Left hindlimb (tissue), 1 donor: ENCODE measurements around the gene HES6.
"Not testable (repeated sequence)": the region's sequence is repeated elsewhere in the genome, so short reads cannot be mapped to it uniquely, and the experiment has no call there.

Experiments
- DNase-seq: peaks from one replicate; pipeline ENCODE4 v3.0.0-alpha.2; 2018

Gene HES6

GRCh38 chr2:238239863-238240756 is at the start of gene HES6:
TSS of gene HES6 (minus strand) at chr2:238240038. CDS start at chr2:238239905, 133 bp downstream.
- peak; percentile 89 for DNase-seq

- DNase-seq = no peak
These were observed 49.7 kb upstream of the HES6 start for GRCh38 chr2:238289574-238289973.

- DNase-seq = peak; percentile 99
These were observed 49.1 kb upstream of the HES6 start for GRCh38 chr2:238288650-238289573.

- peak; percentile 81 for DNase-seq
These were observed 48.2 kb upstream of the HES6 start, which contains the start of gene PER2 for GRCh38 chr2:238287737-238288649. TSS of gene PER2 (minus strand) at chr2:238288610. CDS start at chr2:238277936, 10,674 bp downstream.

- DNase-seq = no peak
These were observed 47.3 kb upstream of the HES6 start for GRCh38 chr2:238286987-238287736.

- DNase-seq = peak; percentile 66
These were observed 46.7 kb upstream of the HES6 start for GRCh38 chr2:238286551-238286950.

- DNase-seq = no peak
These were observed 46.3 kb upstream of the HES6 start for GRCh38 chr2:238286095-238286494.

GRCh38 chr2:238285653-238286082 is 45.8 kb upstream of the HES6 start:
- peak; percentile 89 for DNase-seq

- no peak for DNase-seq
These were observed 45.1 kb upstream of the HES6 start for GRCh38 chr2:238284802-238285515.

- DNase-seq = no peak
These were observed 43.3 kb upstream of the HES6 start for GRCh38 chr2:238282861-238283738.

GRCh38 chr2:238281826-238282480 is 42.1 kb upstream of the HES6 start:
- no peak for DNase-seq

GRCh38 chr2:238280083-238280825 is 40.4 kb upstream of the HES6 start:
- DNase-seq = no peak

- DNase-seq = no peak
These were observed 39.5 kb upstream of the HES6 start for GRCh38 chr2:238279324-238279682.

- DNase-seq = no peak
These were observed 38.9 kb upstream of the HES6 start for GRCh38 chr2:238278626-238279323.

GRCh38 chr2:238277695-238278094 is 37.9 kb upstream of the HES6 start:
- DNase-seq = no peak

GRCh38 chr2:238274152-238274865 is 34.5 kb upstream of the HES6 start:
- no peak for DNase-seq

- DNase-seq = not testable (repeated sequence)
These were observed 33.6 kb upstream of the HES6 start for GRCh38 chr2:238273433-238273832.
